ENCODE data around the gene ANKRD30B.
"Not testable (repeated sequence)": the region's sequence is repeated elsewhere in the genome, so short reads cannot be mapped to it uniquely, and the experiment has no call there.

Gene ANKRD30B

GRCh38 chr18:14784133-14784532, 36.2 kb downstream of the ANKRD30B start:
- Mint-ChIP-seq H3K4me3 (no peak overlapping the region), H3K4me1 (no peaks in the 10 kb centered on the region), H3K27ac (ENCODE audit: low read depth) (no peak overlapping the region), H3K36me3 (ENCODE audit: insufficient read depth) (no peaks in the 10 kb centered on the region), H3K27me3 (no peaks in the 10 kb centered on the region), H3K9me3 (no peaks in the 10 kb centered on the region)
- ATAC-seq (replicated peaks; ENCODE audit: extremely low read depth, poor library complexity, severe bottlenecking) (no peak), DNase-seq (ENCODE audit: low spot score in 2 of 2) (no peak)

DNA sequence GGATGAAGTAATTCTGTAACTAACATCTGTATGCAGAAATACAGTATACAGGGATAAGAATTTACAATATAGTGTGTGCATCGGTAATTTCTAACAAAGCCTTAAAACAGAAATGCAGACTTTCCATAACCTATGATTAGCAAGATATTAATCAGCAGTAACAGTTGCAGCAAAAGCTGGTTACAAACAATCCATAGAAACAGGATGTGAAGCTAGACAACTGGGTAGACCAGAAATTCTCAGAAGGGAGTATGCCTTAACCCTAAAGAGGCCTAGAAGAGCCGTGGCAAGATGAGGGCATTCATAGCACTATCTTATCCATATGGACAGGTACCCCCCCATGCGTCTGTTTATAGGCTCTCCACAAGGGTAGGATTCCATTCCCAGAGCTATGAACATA, 48.9 kb downstream of the ANKRD30B start:
- DNase-seq (ENCODE audit: low spot score in 2 of 2); H3K36me3 Mint-ChIP-seq (ENCODE audit: insufficient read depth); H3K4me1 Mint-ChIP-seq; H3K4me3 Mint-ChIP-seq; ATAC-seq (replicated peaks; ENCODE audit: extremely low read depth, poor library complexity, severe bottlenecking); H3K9me3 Mint-ChIP-seq; H3K27ac Mint-ChIP-seq (ENCODE audit: low read depth); H3K27me3 Mint-ChIP-seq: not testable (repeated sequence)

DNA sequence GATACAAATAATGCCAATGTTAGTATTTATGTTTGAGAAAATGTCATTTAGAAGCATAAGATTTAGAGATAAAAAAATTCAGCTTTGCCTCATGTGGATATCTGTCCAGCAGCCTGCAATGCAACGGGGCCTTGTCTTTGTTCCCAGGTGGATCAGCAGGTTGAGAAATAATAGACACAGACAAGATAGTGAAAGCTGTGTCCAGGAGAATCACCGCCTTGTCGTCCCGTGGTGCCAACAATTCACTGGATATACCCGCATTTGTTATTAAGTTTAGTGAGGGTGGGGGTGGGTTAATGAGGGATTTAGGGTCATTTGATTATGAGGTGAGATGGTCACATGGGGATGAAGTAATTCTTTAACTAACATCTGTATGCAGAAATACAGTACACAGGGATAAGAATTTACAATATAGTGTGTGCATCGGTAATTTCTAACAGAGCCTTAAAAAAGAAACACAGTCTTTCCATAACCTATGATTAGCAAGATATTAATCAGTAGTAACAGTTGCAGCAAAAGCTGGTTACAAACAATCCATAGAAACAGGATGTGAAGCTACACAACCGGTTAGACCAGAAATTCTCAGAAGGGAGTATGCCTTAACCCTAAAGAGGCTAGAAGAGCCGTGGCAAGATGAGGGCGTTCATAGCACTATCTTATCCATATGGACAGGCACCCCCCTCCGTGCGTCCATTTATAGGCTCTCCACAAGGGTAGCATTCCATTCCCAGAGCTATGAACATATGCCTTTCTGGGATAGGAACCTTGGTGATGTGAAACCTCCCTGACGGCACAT, 50.2 kb downstream of the ANKRD30B start:
- not testable (repeated sequence) for H3K4me1 Mint-ChIP-seq; H3K36me3 Mint-ChIP-seq (ENCODE audit: insufficient read depth); H3K27ac Mint-ChIP-seq (ENCODE audit: low read depth); H3K4me3 Mint-ChIP-seq; H3K27me3 Mint-ChIP-seq; DNase-seq (ENCODE audit: low spot score in 2 of 2); ATAC-seq (replicated peaks; ENCODE audit: extremely low read depth, poor library complexity, severe bottlenecking); H3K9me3 Mint-ChIP-seq

DNA sequence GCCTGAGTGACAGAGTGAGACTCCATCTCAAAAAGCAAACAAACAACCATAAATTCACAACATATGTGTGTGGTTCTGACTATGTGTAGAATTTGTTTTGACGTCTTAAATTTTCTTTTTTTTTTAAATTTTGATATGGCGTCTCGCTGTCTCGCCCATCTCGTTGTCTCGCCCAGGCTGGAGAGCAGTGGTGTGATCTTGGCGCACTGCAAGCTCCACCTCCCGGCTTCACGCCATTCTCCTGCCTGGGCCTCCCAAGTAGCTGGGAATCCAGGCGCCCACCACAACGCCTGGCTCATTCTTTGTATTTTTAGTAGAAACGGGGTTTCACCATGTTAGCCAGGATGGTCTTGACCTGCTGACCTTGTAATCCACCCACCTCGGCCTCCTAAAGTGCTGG, 63.1 kb downstream of the ANKRD30B start:
- DNase-seq (ENCODE audit: low spot score in 2 of 2); H3K9me3 Mint-ChIP-seq; H3K27me3 Mint-ChIP-seq; H3K27ac Mint-ChIP-seq (ENCODE audit: low read depth); H3K4me3 Mint-ChIP-seq; ATAC-seq (replicated peaks; ENCODE audit: extremely low read depth, poor library complexity, severe bottlenecking); H3K36me3 Mint-ChIP-seq (ENCODE audit: insufficient read depth); H3K4me1 Mint-ChIP-seq: not testable (repeated sequence)

- not testable (repeated sequence) for H3K4me1 Mint-ChIP-seq; H3K4me3 Mint-ChIP-seq; ATAC-seq (replicated peaks; ENCODE audit: extremely low read depth, poor library complexity, severe bottlenecking); H3K36me3 Mint-ChIP-seq (ENCODE audit: insufficient read depth); H3K27ac Mint-ChIP-seq (ENCODE audit: low read depth); H3K27me3 Mint-ChIP-seq; H3K9me3 Mint-ChIP-seq; DNase-seq (ENCODE audit: low spot score in 2 of 2)
These were observed 79.1 kb downstream of the ANKRD30B start for GRCh38 chr18:14826972-14827632.

- H3K27ac Mint-ChIP-seq (ENCODE audit: low read depth); ATAC-seq (replicated peaks; ENCODE audit: extremely low read depth, poor library complexity, severe bottlenecking); H3K9me3 Mint-ChIP-seq; H3K4me1 Mint-ChIP-seq; H3K4me3 Mint-ChIP-seq; DNase-seq (ENCODE audit: low spot score in 2 of 2); H3K36me3 Mint-ChIP-seq (ENCODE audit: insufficient read depth): not testable (repeated sequence)
- peaks cover 14% of the 10 kb centered on the region for H3K27me3 Mint-ChIP-seq
These were observed 93.6 kb downstream of the ANKRD30B start for GRCh38 chr18:14841607-14842006.

GRCh38 chr18:14851533-14851932, 103.6 kb downstream of the ANKRD30B start:
- not testable (repeated sequence) for H3K9me3 Mint-ChIP-seq; ATAC-seq (replicated peaks; ENCODE audit: extremely low read depth, poor library complexity, severe bottlenecking); H3K27me3 Mint-ChIP-seq; H3K36me3 Mint-ChIP-seq (ENCODE audit: insufficient read depth); H3K4me3 Mint-ChIP-seq; H3K27ac Mint-ChIP-seq (ENCODE audit: low read depth); H3K4me1 Mint-ChIP-seq; DNase-seq (ENCODE audit: low spot score in 2 of 2)

GRCh38 chr18:14855634-14856033, 107.7 kb downstream of the ANKRD30B start:
- not testable (repeated sequence) for H3K27ac Mint-ChIP-seq (ENCODE audit: low read depth); ATAC-seq (replicated peaks; ENCODE audit: extremely low read depth, poor library complexity, severe bottlenecking)

DNA sequence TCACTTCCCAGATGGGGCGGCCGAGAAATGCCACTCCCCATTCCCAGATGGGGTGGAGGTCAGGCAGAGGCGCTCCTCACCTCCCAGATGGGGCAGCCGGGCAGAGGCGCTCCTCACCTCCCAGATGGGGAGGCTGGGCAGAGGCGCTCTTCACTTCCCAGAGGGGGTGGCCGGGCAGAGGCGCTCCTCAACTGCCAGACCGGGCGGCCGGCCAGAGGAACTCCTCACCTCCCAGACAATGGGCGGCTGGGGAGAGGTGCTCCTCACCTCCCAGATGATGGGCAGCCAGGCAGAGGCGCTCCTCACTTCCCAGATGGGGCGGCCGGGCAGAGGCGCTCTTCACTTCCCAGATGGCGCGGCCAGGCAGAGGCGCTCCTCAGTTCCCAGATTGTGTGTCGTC, 108.3 kb downstream of the ANKRD30B start:
- H3K36me3 Mint-ChIP-seq (ENCODE audit: insufficient read depth); H3K27me3 Mint-ChIP-seq; ATAC-seq (replicated peaks; ENCODE audit: extremely low read depth, poor library complexity, severe bottlenecking); DNase-seq (ENCODE audit: low spot score in 2 of 2); H3K4me3 Mint-ChIP-seq; H3K4me1 Mint-ChIP-seq; H3K9me3 Mint-ChIP-seq; H3K27ac Mint-ChIP-seq (ENCODE audit: low read depth): not testable (repeated sequence)

More at GRCh38 chr18:14855634-14856033, 107.7 kb downstream of the ANKRD30B start:
- not testable (repeated sequence) for H3K4me3 Mint-ChIP-seq; DNase-seq (ENCODE audit: low spot score in 2 of 2); H3K27me3 Mint-ChIP-seq; H3K9me3 Mint-ChIP-seq; H3K36me3 Mint-ChIP-seq (ENCODE audit: insufficient read depth); H3K4me1 Mint-ChIP-seq

- not testable (repeated sequence) for ATAC-seq (replicated peaks; ENCODE audit: extremely low read depth, poor library complexity, severe bottlenecking); H3K4me3 Mint-ChIP-seq; H3K27ac Mint-ChIP-seq (ENCODE audit: low read depth); DNase-seq (ENCODE audit: low spot score in 2 of 2); H3K27me3 Mint-ChIP-seq; H3K4me1 Mint-ChIP-seq; H3K9me3 Mint-ChIP-seq; H3K36me3 Mint-ChIP-seq (ENCODE audit: insufficient read depth)
These were observed 110.5 kb downstream of the ANKRD30B start for GRCh38 chr18:14858514-14858913.

- not testable (repeated sequence) for H3K9me3 Mint-ChIP-seq; DNase-seq (ENCODE audit: low spot score in 2 of 2); H3K27ac Mint-ChIP-seq (ENCODE audit: low read depth); ATAC-seq (replicated peaks; ENCODE audit: extremely low read depth, poor library complexity, severe bottlenecking); H3K4me3 Mint-ChIP-seq; H3K4me1 Mint-ChIP-seq; H3K27me3 Mint-ChIP-seq; H3K36me3 Mint-ChIP-seq (ENCODE audit: insufficient read depth)
These were observed 112.0 kb downstream of the ANKRD30B start for GRCh38 chr18:14859995-14860394.

DNA sequence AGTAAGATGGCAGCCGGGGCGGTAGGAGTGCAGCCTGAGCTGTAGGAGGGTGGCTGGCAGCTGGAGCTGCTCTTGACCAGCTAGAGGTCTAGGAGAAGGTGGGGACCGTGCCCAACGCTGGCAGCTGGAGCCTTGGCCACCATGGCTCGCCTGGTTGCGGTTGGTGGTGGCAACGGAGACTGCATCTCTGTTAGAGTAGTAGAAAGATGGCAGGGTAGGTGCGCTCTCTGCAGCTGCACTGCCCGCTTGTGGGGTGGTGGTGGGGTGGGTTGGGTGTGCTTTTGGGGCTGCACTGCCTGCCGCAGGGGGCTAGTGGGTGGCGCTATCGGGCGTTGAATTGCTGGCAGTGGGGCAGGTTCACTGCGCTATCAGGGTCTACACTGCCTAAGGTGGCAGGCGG, 118.5 kb downstream of the ANKRD30B start:
- H3K27ac Mint-ChIP-seq (ENCODE audit: low read depth); ATAC-seq (replicated peaks; ENCODE audit: extremely low read depth, poor library complexity, severe bottlenecking); H3K4me3 Mint-ChIP-seq; H3K4me1 Mint-ChIP-seq; H3K36me3 Mint-ChIP-seq (ENCODE audit: insufficient read depth); H3K27me3 Mint-ChIP-seq; DNase-seq (ENCODE audit: low spot score in 2 of 2); H3K9me3 Mint-ChIP-seq: not testable (repeated sequence)

DNA sequence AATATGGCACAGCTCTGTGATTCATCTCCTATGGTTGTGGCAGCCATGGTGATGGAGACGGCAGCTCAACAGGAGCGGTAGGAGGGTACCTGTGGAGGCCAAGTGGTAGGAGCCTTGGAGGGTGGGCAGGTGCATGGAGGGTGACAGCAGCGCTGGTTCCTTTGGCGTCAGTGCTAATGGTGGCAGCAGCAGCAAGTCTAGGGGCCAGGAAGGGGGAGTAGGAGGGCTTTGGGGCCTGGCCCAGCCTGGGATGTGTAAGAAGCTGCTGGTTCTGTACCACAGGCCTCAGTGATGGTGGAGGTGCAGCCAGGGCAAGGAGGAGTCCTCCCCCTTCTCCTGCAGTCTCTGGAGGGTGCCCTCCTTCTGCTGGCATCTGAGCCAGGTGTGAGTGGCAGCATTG, 120.0 kb downstream of the ANKRD30B start:
- H3K4me3 Mint-ChIP-seq; H3K4me1 Mint-ChIP-seq; ATAC-seq (replicated peaks; ENCODE audit: extremely low read depth, poor library complexity, severe bottlenecking); H3K36me3 Mint-ChIP-seq (ENCODE audit: insufficient read depth); H3K27ac Mint-ChIP-seq (ENCODE audit: low read depth); H3K9me3 Mint-ChIP-seq; DNase-seq (ENCODE audit: low spot score in 2 of 2); H3K27me3 Mint-ChIP-seq: not testable (repeated sequence)
